ENCODE results near the gene KLHL6. TPM values are rescaled to one million over a fixed set of nuclear protein-coding genes. Genes with fewer than 3 reads are reported as not detected.
"Not testable (repeated sequence)": the region's sequence is repeated elsewhere in the genome, so short reads cannot be mapped to it uniquely, and the experiment has no call there.

Gene KLHL6
- total RNA-seq, 1 donor from 2014 or later = 3.7 TPM

- DNase-seq (ENCODE audit: low spot score) = no peak
These were observed 68.5 kb downstream of the KLHL6 start for GRCh38 chr3:183487016-183487415.

GRCh38 chr3:183486472-183486871, 69.0 kb downstream of the KLHL6 start:
- no peak for DNase-seq (ENCODE audit: low spot score)

- DNase-seq (ENCODE audit: low spot score) = no peak
These were observed 69.9 kb downstream of the KLHL6 start for GRCh38 chr3:183485585-183485984.

- no peak for DNase-seq (ENCODE audit: low spot score)
These were observed 70.4 kb downstream of the KLHL6 start for GRCh38 chr3:183485093-183485492.

GRCh38 chr3:183484431-183485075, 71.0 kb downstream of the KLHL6 start:
- DNase-seq (ENCODE audit: low spot score) = no peak

- no peak for DNase-seq (ENCODE audit: low spot score)
These were observed 73.9 kb downstream of the KLHL6 start for GRCh38 chr3:183481582-183481981.

GRCh38 chr3:183478501-183478900, 77.0 kb downstream of the KLHL6 start:
- DNase-seq (ENCODE audit: low spot score) = no peak

- no peak for DNase-seq (ENCODE audit: low spot score)
These were observed 77.6 kb downstream of the KLHL6 start for GRCh38 chr3:183477801-183478456.

- not testable (repeated sequence) for DNase-seq (ENCODE audit: low spot score)
These were observed 79.7 kb downstream of the KLHL6 start for GRCh38 chr3:183475764-183476162.

GRCh38 chr3:183475016-183475763, 80.3 kb downstream of the KLHL6 start:
- DNase-seq (ENCODE audit: low spot score) = no peak

GRCh38 chr3:183473969-183474368, 81.5 kb downstream of the KLHL6 start:
- DNase-seq (ENCODE audit: low spot score) = no peak

- no peak for DNase-seq (ENCODE audit: low spot score)
These were observed 83.4 kb downstream of the KLHL6 start for GRCh38 chr3:183472155-183472554.

- DNase-seq (ENCODE audit: low spot score) = no peak
These were observed 87.1 kb downstream of the KLHL6 start for GRCh38 chr3:183468424-183468823.

- no peak for DNase-seq (ENCODE audit: low spot score)
These were observed 88.9 kb downstream of the KLHL6 start for GRCh38 chr3:183466575-183466974.

GRCh38 chr3:183465710-183466109, 89.8 kb downstream of the KLHL6 start:
- not testable (repeated sequence) for DNase-seq (ENCODE audit: low spot score)

GRCh38 chr3:183464480-183464879, 91.0 kb downstream of the KLHL6 start:
- no peak for DNase-seq (ENCODE audit: low spot score)

GRCh38 chr3:183460081-183461055, 95.1 kb downstream of the KLHL6 start:
- no peak for DNase-seq (ENCODE audit: low spot score)

GRCh38 chr3:183455089-183455488, 100.4 kb downstream of the KLHL6 start:
- no peak for DNase-seq (ENCODE audit: low spot score)

- no peak for DNase-seq (ENCODE audit: low spot score)
These were observed 101.4 kb downstream of the KLHL6 start for GRCh38 chr3:183454064-183454463.

GRCh38 chr3:183449791-183450190, 105.7 kb downstream of the KLHL6 start:
- no peak for DNase-seq (ENCODE audit: low spot score)

GRCh38 chr3:183449391-183449790, 106.1 kb downstream of the KLHL6 start:
- no peak for DNase-seq (ENCODE audit: low spot score)
